Measurements from ENCODE around the gene CNTN4. TPM values are rescaled to one million over a fixed set of nuclear protein-coding genes. Genes with fewer than 3 reads are reported as not detected.

Gene CNTN4
- polyA plus RNA-seq, 4 donors: 0.27 to 6.5 (median 2.6) TPM; not detected in 1

DNA sequence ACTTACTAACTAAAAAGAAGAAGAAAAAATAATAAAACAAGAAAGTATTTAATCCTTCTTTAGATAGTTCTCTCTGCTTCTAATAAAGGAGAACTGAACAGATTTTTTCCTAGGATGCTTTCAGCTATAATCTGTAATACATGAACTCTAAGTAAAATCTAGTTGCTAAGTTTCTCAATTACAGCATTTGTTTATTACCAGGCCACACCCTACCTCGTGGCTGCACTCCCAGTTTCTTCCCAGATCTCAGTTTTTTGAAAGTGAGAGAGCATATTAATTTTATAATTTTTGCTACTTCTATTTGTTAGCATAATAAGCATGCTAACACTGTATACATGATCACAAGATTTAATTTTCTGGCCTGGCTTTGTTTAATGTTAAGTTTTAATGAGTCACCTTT is 753.2 kb downstream of the CNTN4 start:
- DNase-seq (peak in 1 of 2 donors; percentile 65), FAIRE-seq (no peak)
- H3K27me3 ChIP-seq (ENCODE audit: control insufficient read depth in 3 of 3, insufficient read depth in 3 of 3, low read length in 3 of 3): no peaks in the 10 kb centered on the region
- 0 to 14% (median 3%) methylated on average over 1 of the region's 1 CpG for WGBS, 3 donors
- H3K9me3 ChIP-seq (ENCODE audit: control insufficient read depth in 2 of 2, insufficient read depth in 1 of 2, low read depth in 1 of 2, low read length in 1 of 2): no peaks in the 10 kb centered on the region
- no peak overlapping the region for H3K4me3 ChIP-seq (ENCODE audit: low read depth in 1 of 3, low read length in 3 of 3)
- peak overlapping the region in 1 of 3 donors; percentile 3 for H3K27ac ChIP-seq (ENCODE audit: low read depth in 1 of 3, low read length in 2 of 3)
- peaks cover 0 to 5% (median 0%) of the 10 kb centered on the region in 3 donors for H3K4me1 ChIP-seq (ENCODE audit: control insufficient read depth in 3 of 3, insufficient read depth in 2 of 3, low read depth in 1 of 3, low read length in 2 of 3)
- no peaks in the 10 kb centered on the region for H3K36me3 ChIP-seq (ENCODE audit: control insufficient read depth in 3 of 3, insufficient read depth in 2 of 3, low read depth in 1 of 3, low read length in 3 of 3)

DNA sequence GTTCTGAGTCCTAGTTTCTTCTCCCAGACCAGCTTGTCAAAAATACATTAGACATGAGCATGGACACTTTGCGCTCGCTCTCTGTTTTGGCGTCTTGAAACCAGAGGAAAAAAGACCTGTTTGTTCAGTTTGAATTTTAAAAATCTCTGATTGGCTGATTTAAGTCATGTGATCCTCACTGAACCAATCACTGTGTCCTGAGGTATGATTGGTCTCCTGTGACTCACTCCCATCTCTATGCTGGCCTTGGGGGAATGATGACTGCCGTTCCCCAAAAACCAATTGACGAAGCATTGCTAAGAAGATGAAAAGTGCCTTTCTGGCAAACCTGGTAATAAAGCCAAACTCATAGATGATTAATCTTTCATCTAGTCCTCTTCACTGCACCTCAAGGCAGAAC is 755.0 kb downstream of the CNTN4 start:
- H3K9me3 ChIP-seq (ENCODE audit: control insufficient read depth in 2 of 2, insufficient read depth in 1 of 2, low read depth in 1 of 2, low read length in 1 of 2): no peaks in the 10 kb centered on the region
- no peaks in the 10 kb centered on the region for H3K27me3 ChIP-seq (ENCODE audit: control insufficient read depth in 3 of 3, insufficient read depth in 3 of 3, low read length in 3 of 3)
- FAIRE-seq (no peak), DNase-seq (no peak)
- peaks cover 0 to 5% (median 0%) of the 10 kb centered on the region in 3 donors for H3K4me1 ChIP-seq (ENCODE audit: control insufficient read depth in 3 of 3, insufficient read depth in 2 of 3, low read depth in 1 of 3, low read length in 2 of 3)
- H3K27ac ChIP-seq (ENCODE audit: low read depth in 1 of 3, low read length in 2 of 3): no peak overlapping the region
- no peaks in the 10 kb centered on the region for H3K36me3 ChIP-seq (ENCODE audit: control insufficient read depth in 3 of 3, insufficient read depth in 2 of 3, low read depth in 1 of 3, low read length in 3 of 3)
- WGBS, 3 donors: 77 to 78% (median 77%) methylated on average over 5 of the region's 5 CpGs
- H3K4me3 ChIP-seq (ENCODE audit: low read depth in 1 of 3, low read length in 3 of 3): no peak overlapping the region

DNA sequence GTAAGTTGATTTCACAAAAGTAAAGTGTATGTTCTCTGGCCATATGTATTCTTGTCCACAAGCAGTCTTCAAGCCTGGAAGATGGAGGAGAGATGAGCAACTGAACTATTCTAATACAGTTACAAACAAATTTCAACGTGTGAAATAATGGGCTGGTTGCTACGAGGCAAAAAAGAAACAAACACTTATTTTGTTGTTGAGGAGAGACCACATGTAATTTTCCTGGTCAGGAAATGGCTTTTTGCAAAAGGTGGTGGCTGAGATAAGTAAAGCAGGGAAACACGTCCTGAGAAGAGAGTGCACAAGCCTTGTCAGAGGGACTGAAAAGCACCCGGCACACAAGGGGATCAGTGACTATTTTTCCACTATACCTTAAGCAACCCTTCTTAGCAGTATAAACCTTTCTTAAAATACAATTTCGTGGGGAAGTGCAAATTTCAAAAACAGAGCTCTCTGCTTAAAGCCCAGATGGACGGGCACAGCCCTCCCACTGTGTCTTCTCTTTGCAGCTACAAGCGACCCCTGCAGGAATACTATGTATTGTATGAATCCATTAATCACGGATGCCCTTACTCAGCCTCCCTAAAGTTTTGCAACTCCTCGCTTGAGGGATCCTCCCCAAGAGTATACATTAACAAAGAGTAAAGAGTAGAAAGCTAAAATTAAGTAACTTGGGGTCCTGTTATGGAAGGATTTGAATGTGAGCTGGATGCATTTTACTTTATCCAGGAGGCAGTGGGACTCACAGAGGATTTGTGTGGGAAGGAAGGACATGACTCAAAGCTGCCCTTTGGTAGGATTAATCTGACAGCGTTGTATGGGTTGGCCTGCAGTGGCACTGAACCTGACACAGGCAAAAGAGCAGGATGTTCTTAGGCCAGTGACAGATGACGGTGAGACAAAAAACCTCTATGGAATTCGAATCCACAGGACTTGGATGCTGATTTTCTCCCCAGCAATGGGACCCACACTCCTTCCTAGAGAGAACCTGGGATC is 757.8 kb downstream of the CNTN4 start:
- no peaks in the 10 kb centered on the region for H3K27me3 ChIP-seq (ENCODE audit: control insufficient read depth in 3 of 3, insufficient read depth in 3 of 3, low read length in 3 of 3)
- no peak overlapping the region for H3K4me3 ChIP-seq (ENCODE audit: low read depth in 1 of 3, low read length in 3 of 3)
- no peak overlapping the region for H3K27ac ChIP-seq (ENCODE audit: low read depth in 1 of 3, low read length in 2 of 3)
- H3K36me3 ChIP-seq (ENCODE audit: control insufficient read depth in 3 of 3, insufficient read depth in 2 of 3, low read depth in 1 of 3, low read length in 3 of 3): no peaks in the 10 kb centered on the region
- FAIRE-seq (no peak), DNase-seq (no peak)
- no peaks in the 10 kb centered on the region for H3K9me3 ChIP-seq (ENCODE audit: control insufficient read depth in 2 of 2, insufficient read depth in 1 of 2, low read depth in 1 of 2, low read length in 1 of 2)
- H3K4me1 ChIP-seq (ENCODE audit: control insufficient read depth in 3 of 3, insufficient read depth in 2 of 3, low read depth in 1 of 3, low read length in 2 of 3): peaks cover 0 to under 1% (median 0%) of the 10 kb centered on the region in 3 donors
- 53 to 60% (median 59%) methylated on average over 12 of the region's 12 CpGs for WGBS, 3 donors

DNA sequence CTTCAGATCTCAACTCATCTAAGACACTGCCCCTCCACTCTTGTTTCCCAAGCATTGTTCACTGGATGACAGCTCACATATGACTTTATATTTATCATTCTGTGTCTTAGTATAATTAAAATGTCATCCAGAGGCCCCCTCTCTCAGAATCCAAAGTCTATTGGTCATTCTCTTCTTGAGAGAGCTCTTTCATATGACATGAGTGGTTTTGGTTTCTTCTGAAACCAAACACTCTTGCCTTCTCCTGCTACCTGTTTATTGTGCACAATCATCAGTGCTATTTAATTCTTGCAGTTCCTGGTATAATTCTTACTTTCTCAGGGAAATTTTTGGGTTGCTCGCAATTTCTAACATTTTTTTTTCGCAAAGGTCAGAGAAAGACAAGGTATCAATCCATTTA is 762.0 kb downstream of the CNTN4 start:
- FAIRE-seq (no peak), DNase-seq (no peak)
- Histone ChIP-seq H3K4me3 (ENCODE audit: low read depth in 1 of 3, low read length in 3 of 3) (no peak overlapping the region), H3K36me3 (ENCODE audit: control insufficient read depth in 3 of 3, insufficient read depth in 2 of 3, low read depth in 1 of 3, low read length in 3 of 3) (no peaks in the 10 kb centered on the region), H3K27me3 (ENCODE audit: control insufficient read depth in 3 of 3, insufficient read depth in 3 of 3, low read length in 3 of 3) (no peaks in the 10 kb centered on the region), H3K27ac (ENCODE audit: low read depth in 1 of 3, low read length in 2 of 3) (no peak overlapping the region), H3K9me3 (ENCODE audit: control insufficient read depth in 2 of 2, insufficient read depth in 1 of 2, low read depth in 1 of 2, low read length in 1 of 2) (no peaks in the 10 kb centered on the region), H3K4me1 (ENCODE audit: control insufficient read depth in 3 of 3, insufficient read depth in 2 of 3, low read depth in 1 of 3, low read length in 2 of 3) (no peaks in the 10 kb centered on the region)
- 92 to 96% (median 93%) methylated on average over 2 of the region's 2 CpGs for WGBS, 3 donors

DNA sequence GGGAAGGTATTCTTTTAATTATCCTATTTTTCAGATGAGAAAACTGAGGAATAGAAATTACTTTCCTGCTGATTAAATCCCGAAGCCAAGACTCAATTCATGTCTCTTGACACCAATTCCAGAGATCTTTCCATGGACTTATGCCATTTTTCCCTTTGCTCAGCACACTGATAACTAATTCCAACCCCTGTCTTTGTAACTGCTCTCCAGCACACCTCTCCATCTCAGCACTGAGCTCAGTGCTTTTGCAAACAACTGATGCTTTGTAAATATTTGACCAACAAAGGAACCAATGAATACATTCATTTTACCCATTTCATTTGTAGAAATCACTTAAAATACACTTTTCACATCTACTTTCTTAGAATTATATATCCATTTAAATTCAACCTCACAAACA is 762.5 kb downstream of the CNTN4 start:
- Histone ChIP-seq H3K36me3 (ENCODE audit: control insufficient read depth in 3 of 3, insufficient read depth in 2 of 3, low read depth in 1 of 3, low read length in 3 of 3) (no peaks in the 10 kb centered on the region), H3K4me1 (ENCODE audit: control insufficient read depth in 3 of 3, insufficient read depth in 2 of 3, low read depth in 1 of 3, low read length in 2 of 3) (no peaks in the 10 kb centered on the region), H3K4me3 (ENCODE audit: low read depth in 1 of 3, low read length in 3 of 3) (no peak overlapping the region), H3K27me3 (ENCODE audit: control insufficient read depth in 3 of 3, insufficient read depth in 3 of 3, low read length in 3 of 3) (no peaks in the 10 kb centered on the region), H3K27ac (ENCODE audit: low read depth in 1 of 3, low read length in 2 of 3) (no peak overlapping the region), H3K9me3 (ENCODE audit: control insufficient read depth in 2 of 2, insufficient read depth in 1 of 2, low read depth in 1 of 2, low read length in 1 of 2) (no peaks in the 10 kb centered on the region)
- FAIRE-seq (no peak), DNase-seq (no peak)
- WGBS, 3 donors: 43 to 66% (median 52%) methylated on average over 1 of the region's 1 CpG

DNA sequence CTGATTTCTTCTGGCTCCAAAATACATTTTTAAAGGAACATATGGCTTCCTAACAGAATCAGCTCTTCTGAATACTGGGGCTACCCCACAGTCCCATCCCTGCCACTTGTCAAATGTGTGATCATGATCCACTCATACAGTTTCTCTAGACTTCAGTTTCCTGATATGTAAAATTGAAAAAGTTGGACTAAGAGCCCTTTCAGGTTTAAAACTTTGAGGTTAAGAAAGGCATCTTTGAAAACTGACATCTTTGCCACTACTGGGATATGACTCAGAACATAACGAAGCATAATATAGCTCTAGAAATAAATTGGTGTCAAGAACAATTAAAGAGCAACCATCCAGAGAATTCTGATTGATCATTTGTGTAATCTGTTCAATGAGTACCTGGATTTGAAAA is 763.3 kb downstream of the CNTN4 start:
- FAIRE-seq: no peak
- Histone ChIP-seq H3K36me3 (ENCODE audit: control insufficient read depth in 3 of 3, insufficient read depth in 2 of 3, low read depth in 1 of 3, low read length in 3 of 3) (no peaks in the 10 kb centered on the region), H3K4me1 (ENCODE audit: control insufficient read depth in 3 of 3, insufficient read depth in 2 of 3, low read depth in 1 of 3, low read length in 2 of 3) (no peaks in the 10 kb centered on the region), H3K27me3 (ENCODE audit: control insufficient read depth in 3 of 3, insufficient read depth in 3 of 3, low read length in 3 of 3) (no peaks in the 10 kb centered on the region), H3K27ac (ENCODE audit: low read depth in 1 of 3, low read length in 2 of 3) (no peak overlapping the region), H3K9me3 (ENCODE audit: control insufficient read depth in 2 of 2, insufficient read depth in 1 of 2, low read depth in 1 of 2, low read length in 1 of 2) (no peaks in the 10 kb centered on the region), H3K4me3 (ENCODE audit: low read depth in 1 of 3, low read length in 3 of 3) (no peak overlapping the region)
- 39 to 78% (median 47%) methylated on average over 1 of the region's 1 CpG for WGBS, 3 donors
- no peak for DNase-seq

DNA sequence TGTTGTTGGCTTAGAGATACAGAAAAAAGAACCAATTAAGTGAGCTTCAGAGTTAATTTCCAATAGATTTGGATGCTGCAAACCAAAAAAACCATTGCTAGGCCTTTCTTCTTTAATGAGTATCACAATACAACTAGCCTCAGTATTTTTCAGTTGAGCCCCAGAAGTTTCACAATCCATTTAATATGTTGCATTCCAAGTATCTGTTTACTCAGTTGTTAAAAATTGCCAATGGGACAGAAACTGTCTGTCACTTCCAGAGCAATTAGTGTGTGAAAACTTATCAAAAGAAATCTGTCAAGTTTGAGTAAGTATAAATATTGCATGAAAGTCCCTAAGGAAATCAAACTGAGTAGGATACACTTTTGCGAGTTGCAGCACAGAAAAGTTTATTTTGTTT is 763.7 kb downstream of the CNTN4 start:
- Histone ChIP-seq H3K4me1 (ENCODE audit: control insufficient read depth in 3 of 3, insufficient read depth in 2 of 3, low read depth in 1 of 3, low read length in 2 of 3) (no peaks in the 10 kb centered on the region), H3K9me3 (ENCODE audit: control insufficient read depth in 2 of 2, insufficient read depth in 1 of 2, low read depth in 1 of 2, low read length in 1 of 2) (no peaks in the 10 kb centered on the region), H3K36me3 (ENCODE audit: control insufficient read depth in 3 of 3, insufficient read depth in 2 of 3, low read depth in 1 of 3, low read length in 3 of 3) (no peaks in the 10 kb centered on the region), H3K4me3 (ENCODE audit: low read depth in 1 of 3, low read length in 3 of 3) (no peak overlapping the region), H3K27ac (ENCODE audit: low read depth in 1 of 3, low read length in 2 of 3) (no peak overlapping the region), H3K27me3 (ENCODE audit: control insufficient read depth in 3 of 3, insufficient read depth in 3 of 3, low read length in 3 of 3) (no peaks in the 10 kb centered on the region)
- peak in 1 of 2 donors; percentile 24 for DNase-seq
- WGBS, 3 donors: 49 to 65% (median 52%) methylated on average over 1 of the region's 1 CpG
- FAIRE-seq: no peak

DNA sequence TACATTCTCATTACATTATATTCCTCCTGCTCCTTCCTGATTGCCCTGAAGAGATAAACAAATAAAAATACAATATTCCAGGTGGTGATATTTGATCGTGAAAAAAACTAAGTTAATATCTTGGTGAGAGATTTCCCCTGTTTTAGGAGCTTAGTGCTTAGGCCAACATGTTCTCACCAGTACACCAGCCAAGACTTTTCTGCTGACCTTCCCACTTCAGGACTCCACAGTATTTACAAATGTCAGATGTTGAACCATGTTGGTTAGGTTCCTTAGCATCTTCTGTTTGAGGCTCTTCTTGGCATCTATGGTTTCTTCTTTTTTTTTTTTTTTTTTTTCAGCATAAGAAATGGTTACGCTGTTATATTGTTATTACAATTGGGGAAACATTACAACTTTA is 764.5 kb downstream of the CNTN4 start:
- no peak for DNase-seq
- H3K27ac ChIP-seq (ENCODE audit: low read depth in 1 of 3, low read length in 2 of 3): no peak overlapping the region
- H3K36me3 ChIP-seq (ENCODE audit: control insufficient read depth in 3 of 3, insufficient read depth in 2 of 3, low read depth in 1 of 3, low read length in 3 of 3): no peaks in the 10 kb centered on the region
- H3K27me3 ChIP-seq (ENCODE audit: control insufficient read depth in 3 of 3, insufficient read depth in 3 of 3, low read length in 3 of 3): no peaks in the 10 kb centered on the region
- no peak overlapping the region for H3K4me3 ChIP-seq (ENCODE audit: low read depth in 1 of 3, low read length in 3 of 3)
- 54 to 80% (median 64%) methylated on average over 2 of the region's 2 CpGs for WGBS, 3 donors
- H3K4me1 ChIP-seq (ENCODE audit: control insufficient read depth in 3 of 3, insufficient read depth in 2 of 3, low read depth in 1 of 3, low read length in 2 of 3): no peaks in the 10 kb centered on the region
- H3K9me3 ChIP-seq (ENCODE audit: control insufficient read depth in 2 of 2, insufficient read depth in 1 of 2, low read depth in 1 of 2, low read length in 1 of 2): no peaks in the 10 kb centered on the region
- no peak for FAIRE-seq
